ENCODE measurements around the gene EXOC7. TPM values are rescaled to one million over a fixed set of nuclear protein-coding genes. Genes with fewer than 3 reads are reported as not detected.

Gene EXOC7
- total and polyA plus RNA-seq, 2 of the 8 experiments (the other 6 are each of a cell fraction or from before 2014, with no cell fraction given): 77.1 to 92.6 TPM

DNA sequence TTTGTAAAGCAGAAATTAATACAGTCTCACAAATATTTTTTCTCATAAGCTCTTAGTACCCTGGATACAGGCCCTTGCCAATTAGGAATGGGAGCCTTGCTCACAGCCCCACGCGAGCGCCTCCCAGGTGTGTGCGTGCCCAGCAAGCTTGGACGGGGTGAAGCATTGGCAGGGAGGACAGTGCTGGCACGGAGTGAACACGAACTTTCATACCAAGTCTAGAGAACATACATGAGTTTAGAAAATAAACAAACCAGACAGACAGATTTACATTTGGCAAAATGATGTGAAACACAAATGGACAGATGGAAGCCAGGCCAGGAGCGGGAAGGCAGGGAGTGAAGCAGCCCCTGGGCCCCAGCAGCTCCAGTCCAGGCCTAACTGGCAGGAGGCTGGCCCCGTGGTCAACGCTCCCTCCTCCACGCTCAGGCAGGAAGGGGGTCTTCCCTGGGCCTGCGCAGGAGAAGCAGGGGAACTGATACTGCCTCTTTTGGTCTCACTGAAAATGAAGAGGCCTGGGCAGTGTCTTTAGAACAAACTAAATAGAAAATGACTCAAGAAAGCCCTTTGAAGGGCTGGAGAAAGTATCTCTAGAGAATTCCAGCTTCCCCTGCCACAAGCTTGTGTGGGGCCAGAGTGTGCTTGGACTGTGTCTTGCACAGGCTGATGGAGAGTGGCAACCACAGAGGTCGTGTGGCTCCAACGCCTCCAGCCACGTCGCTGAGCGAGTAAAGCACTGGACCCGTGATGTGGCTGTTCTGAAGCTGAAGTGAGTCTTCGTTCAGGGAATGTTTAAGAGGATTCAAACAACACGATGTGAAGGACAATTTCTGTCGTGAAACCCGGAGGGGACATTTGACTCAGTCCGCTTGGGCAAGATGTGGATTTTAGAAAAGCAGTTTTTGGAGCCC, 47.4 kb upstream of the EXOC7 start:
- Histone ChIP-seq H2AK5ac (ENCODE audit: low read depth, low read length) (no peak overlapping the region), H3K23ac (ENCODE audit: insufficient read length) (no peak overlapping the region), H3K56ac (replicated peaks; ENCODE audit: insufficient read length, low read depth, low read length) (no peak overlapping the region), H2BK20ac (ENCODE audit: low read length) (no peak overlapping the region), H3K9ac (replicated peaks in 1 of 4; ENCODE audit: extremely low read depth in 1 of 4, low read depth in 3 of 4, low read length in 3 of 4) (no peak overlapping the region), H3K27ac (ENCODE audit: low read depth, low read length) (no peak overlapping the region), H4K91ac (replicated peaks; ENCODE audit: insufficient read length, low read length) (no peak overlapping the region), H3K79me1 (ENCODE audit: low read depth, low read length) (no peaks in the 10 kb centered on the region), H3K9me3 (ENCODE audit: insufficient read depth in 2 of 2, low read depth in 1 of 2, low read length in 1 of 2) (no peaks in the 10 kb centered on the region), H2BK5ac (ENCODE audit: low read depth, low read length) (no peak overlapping the region), H3K4me3 (ENCODE audit: extremely low read depth in 1 of 4, insufficient read depth in 2 of 4, low read depth in 3 of 4, low read length in 4 of 4) (no peak overlapping the region), H3K79me2 (ENCODE audit: control insufficient read depth in 1 of 2, insufficient read depth in 2 of 2, low read length in 2 of 2) (no peaks in the 10 kb centered on the region), H3K4ac (replicated peaks; ENCODE audit: insufficient read length, low read depth, low read length) (no peak overlapping the region), H3K18ac (ENCODE audit: extremely low read depth, low read length) (no peak overlapping the region), H3K36me3 (ENCODE audit: control insufficient read depth in 2 of 4, insufficient read depth in 4 of 4, low read length in 3 of 4) (no peaks in the 10 kb centered on the region), H3K4me2 (ENCODE audit: insufficient read depth in 1 of 2, low read depth in 2 of 2, low read length in 2 of 2) (no peak overlapping the region), H2BK120ac (replicated peaks; ENCODE audit: low read depth, low read length) (no peak overlapping the region), H3K4me1 (replicated peaks in 1 of 4; ENCODE audit: control insufficient read depth in 3 of 4, insufficient read depth in 4 of 4, low read length in 3 of 4) (peaks cover 0 to 11% (median 8%) of the 10 kb centered on the region in 4 experiments; a peak in 5 of 7 replicates), H2AFZ (ENCODE audit: low read length) (no peak overlapping the region), H3K27me3 (replicated peaks in 1 of 4; ENCODE audit: control insufficient read depth in 3 of 4, extremely low read depth in 1 of 4, insufficient read depth in 3 of 4, low read length in 3 of 4) (no peaks in the 10 kb centered on the region), H2BK12ac (ENCODE audit: low read depth, low read length) (no peak overlapping the region), H3K14ac (ENCODE audit: insufficient read length) (no peak overlapping the region), H3K23me2 (ENCODE audit: low read depth, low read length) (no peaks in the 10 kb centered on the region), H4K20me1 (replicated peaks in 1 of 2; ENCODE audit: control insufficient read depth in 1 of 2, insufficient read depth in 2 of 2, low read length in 2 of 2) (no peaks in the 10 kb centered on the region), H4K5ac (ENCODE audit: insufficient read length, low read depth, low read length) (no peak overlapping the region), H4K8ac (ENCODE audit: extremely low read depth, insufficient read depth, low read length) (no peak overlapping the region; the same call in 1 of the 2 replicates), H2BK15ac (ENCODE audit: low read length) (no peak overlapping the region)
- FAIRE-seq (no peak), DNase-seq (ENCODE audit: low read depth in 1 of 2, low spot score in 2 of 2) (no peak)
- TF ChIP-seq GABPA (IDR thresholded peaks at IDR 0.05; ENCODE audit: borderline replicate concordance, insufficient read depth, low read length) (no peak), POU5F1 (IDR thresholded peaks at IDR 0.05; ENCODE audit: low read depth, low read length) (no peak), KDM4A (IDR thresholded peaks at IDR 0.05; ENCODE audit: low read depth, low read length, severe bottlenecking) (no peak), CTCF (IDR thresholded peaks at IDR 0.05; ENCODE audit: control extremely low read depth in 1 of 3, insufficient read depth in 1 of 3, low read depth in 1 of 3, low read length in 3 of 3) (no peak), ZNF274 (IDR thresholded peaks at IDR 0.05; ENCODE audit: borderline replicate concordance, extremely low read depth, low read length) (no peak), SUZ12 (IDR thresholded peaks at IDR 0.05; ENCODE audit: low read length) (no peak), RXRA (IDR thresholded peaks at IDR 0.05; ENCODE audit: insufficient read depth, low read depth, low read length) (no peak)
- TF ChIP-seq, protein P1, sequence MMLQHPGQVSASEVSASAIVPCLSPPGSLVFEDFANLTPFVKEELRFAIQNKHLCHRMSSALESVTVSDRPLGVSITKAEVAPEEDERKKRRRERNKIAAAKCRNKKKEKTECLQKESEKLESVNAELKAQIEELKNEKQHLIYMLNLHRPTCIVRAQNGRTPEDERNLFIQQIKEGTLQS (IDR thresholded peaks at IDR 0.05; ENCODE audit: insufficient read depth, low read depth, low read length): no peak
- WGBS, 2 experiments (ENCODE audit: extremely low coverage in 1 of 2, insufficient coverage in 1 of 2, insufficient read length in 1 of 2, insufficient replicate concordance in 2 of 2, low coverage in 1 of 2, low lambda C conversion rate in 2 of 2, missing lambda C conversion rate in 1 of 2): 90% methylated on average over 23 of the region's 23 CpGs; no CpG with 5 or more reads in 1 of the 2 experiments
- ChIA-PET POLR2A (ENCODE audit: partially characterized antibody) (interaction anchor here (0.6 kb wide), 1 partner anchor 125 kb away, joined by 3 read pairs; no protein-coding TSS in a partner anchor), CTCF (ENCODE audit: partially characterized antibody) (interaction anchor here (0.6 to 24.4 kb wide), 10 partner anchors 7 to 1152 kb away, joined by 3 to 778 read pairs (median 4); partner anchors contain the start of genes EXOC7 and FOXJ1)

Measured in H1 (cell line).